Activated CD8-positive, alpha-beta memory T cell treated with anti-CD3 and anti-CD28 coated beads, Interleukin-2, amount 50 U/mL, for 1 hour (primary cell): ENCODE measurements around the gene SYNE2.
"Not testable (repeated sequence)": the region's sequence is repeated elsewhere in the genome, so short reads cannot be mapped to it uniquely, and the experiment has no call there.

Experiments used
- DNase-seq: peaks from one replicate; pipeline ENCODE4 v3.0.0-alpha.2; 2020; ENCODE audit errors: extremely low read depth

Gene SYNE2

DNA sequence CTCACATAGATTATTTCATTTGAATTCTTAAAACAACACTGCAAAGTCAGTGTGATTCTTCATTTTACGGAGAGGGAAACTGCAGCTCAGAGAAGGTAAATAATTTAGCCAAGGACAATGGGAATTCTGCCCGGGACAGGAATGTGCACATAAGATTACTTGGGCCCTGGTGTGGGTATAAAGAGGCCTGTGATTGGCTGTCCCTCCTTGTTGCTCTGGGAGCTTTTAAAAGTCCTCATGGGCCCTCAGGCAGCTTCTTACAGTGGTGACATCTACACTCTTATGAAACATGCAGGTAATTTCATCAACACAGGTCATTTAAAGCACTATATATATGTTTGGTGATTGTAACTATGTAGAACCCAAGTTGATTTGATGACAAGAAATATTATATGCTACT is 341.0 kb downstream of the SYNE2 start:
- DNase-seq, result no peak

DNA sequence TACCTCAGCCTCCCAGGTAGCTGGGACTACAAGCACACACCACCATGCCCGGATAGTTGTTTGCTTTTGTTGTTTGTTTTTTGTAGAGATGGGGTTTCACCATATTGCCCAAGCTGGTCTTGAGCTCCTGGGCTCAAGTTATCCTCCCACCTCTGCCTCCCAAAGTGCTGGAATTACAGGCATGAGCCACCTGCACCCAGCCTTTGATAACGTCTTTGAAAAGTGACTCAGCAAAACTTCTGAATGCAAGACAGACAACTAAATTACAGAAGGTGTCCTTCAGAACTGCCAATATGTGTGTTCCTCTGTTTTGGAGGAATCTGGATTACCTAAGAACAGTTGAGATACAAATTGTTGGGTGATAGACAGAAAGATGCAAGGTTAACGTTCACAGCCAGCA is 341.6 kb downstream of the SYNE2 start:
- DNase-seq, result no peak

DNA sequence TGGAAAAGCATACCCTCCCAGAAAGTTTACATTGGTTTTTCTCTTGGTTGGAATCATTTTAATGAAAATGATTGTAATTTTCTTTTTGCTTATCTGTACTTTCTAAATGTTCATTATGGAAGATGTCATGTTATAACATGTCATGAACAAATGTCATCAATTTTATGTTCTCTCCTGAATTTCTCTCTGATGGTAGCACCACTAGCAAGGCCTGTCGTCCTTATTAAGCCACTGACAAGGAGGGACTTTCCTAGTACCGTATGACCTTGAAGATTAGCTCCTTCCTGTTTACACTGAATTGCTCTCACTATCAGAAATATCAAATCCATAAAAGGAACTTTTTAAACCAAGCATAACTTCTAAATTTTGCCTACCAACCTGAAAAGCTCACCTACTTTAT is 342.4 kb downstream of the SYNE2 start:
- DNase-seq, result no peak

DNA sequence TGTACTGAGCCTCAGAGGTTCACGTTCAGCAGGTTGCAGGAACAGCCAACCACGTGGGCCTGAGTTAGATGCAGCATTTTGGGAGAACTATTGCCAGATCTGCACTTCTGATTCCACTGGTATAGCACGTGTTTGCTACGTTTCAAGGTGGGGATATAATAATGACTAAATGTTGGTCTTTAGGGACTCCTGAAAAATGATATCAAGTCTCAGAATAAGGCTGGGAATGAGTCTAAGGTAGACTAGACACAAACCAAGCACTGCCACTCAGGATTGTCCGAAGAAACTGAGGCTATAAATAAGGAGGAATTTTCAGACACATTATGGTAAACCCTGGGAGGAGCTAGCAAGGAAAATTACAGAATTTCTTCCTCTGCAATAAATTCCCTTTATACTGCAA is 343.3 kb downstream of the SYNE2 start:
- no peak for DNase-seq

DNA sequence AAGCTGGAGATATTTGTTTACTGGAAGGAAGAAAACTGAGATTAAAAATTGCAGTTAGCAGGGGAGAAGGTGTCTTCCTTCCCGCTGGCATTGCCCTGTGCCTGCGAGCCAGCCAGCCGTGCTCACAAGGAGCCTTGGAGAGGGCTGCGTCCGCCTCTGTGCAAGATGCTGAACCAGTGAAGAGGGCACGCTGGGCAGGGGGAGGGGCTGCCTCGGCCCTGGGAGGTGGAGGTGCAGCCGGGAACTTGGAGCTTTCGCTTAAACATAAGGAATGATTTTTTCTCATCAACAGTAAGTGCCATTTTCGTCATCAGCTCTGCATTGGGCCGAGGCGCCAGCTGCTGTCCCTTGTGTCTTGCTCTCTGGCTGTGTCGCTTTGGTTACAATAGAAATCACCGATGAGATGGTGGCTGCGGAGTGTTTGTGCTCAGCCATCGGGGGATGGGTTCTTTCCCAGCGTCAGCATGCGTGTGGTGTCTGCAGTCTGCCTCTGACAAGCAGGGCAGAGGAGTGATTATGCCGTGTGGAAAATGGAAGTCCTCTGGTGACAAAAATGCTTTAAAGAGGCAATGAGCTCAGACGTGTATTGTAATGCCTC is 344.1 kb downstream of the SYNE2 start:
- DNase-seq, result no peak

DNA sequence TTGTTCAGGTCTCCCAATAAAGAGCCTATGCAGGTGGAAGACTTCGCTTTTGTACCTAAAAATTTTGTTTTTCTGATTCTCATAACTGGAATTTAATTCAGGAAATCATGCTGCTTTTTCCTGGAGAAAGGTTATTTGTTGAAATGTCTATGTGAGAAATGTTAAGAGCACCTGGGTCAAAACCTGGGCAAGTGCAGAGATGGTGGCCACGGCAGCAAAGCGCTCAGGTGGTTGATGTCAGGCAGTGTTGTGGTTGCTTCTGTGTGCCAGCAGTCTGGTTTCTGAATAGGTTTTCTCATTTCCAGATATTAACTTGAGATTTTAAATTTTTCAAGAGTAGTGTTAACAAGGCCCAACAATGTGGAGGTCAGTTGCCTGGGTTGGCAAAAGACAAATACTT is 345.2 kb downstream of the SYNE2 start:
- DNase-seq, result no peak

DNA sequence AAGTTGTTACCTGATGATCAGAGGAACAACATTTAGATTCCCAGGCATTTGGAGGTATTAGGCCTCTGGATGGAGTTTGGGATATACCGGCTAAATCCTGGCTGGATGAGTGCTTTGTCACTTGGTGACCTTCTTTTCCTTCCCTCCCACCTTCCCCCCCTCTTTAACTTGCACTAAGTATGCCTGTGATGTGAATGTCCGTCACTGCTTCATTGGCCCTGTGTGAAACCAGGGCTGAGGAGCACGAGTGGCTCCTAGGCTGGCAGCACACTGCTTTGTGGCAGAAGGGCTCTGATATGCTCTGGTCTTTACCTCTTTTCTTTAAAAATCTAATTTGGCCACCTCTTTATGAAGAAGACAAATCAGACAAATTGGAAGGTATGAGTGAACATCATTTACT is 345.7 kb downstream of the SYNE2 start:
- DNase-seq, result no peak

DNA sequence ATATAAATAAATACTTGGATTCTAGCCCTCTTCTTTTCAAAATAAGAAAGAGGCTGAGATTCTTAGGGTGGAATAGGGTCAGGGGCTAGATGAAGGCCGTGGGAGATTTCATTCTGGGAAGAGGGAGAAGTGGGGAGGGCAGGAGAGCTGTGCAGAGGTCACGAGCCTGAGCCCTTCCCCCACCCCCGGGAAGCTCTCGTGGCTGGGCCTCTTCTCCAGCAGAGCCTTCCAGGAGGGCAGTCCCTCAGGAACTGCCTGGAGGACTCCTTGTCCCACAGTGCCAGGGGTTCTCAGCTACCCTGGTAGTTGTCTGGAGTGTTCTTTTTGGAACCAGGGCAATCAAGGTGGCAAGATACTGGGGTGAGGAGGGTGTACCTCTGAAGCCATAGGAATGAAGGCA is 347.4 kb downstream of the SYNE2 start:
- DNase-seq, result no peak

DNA sequence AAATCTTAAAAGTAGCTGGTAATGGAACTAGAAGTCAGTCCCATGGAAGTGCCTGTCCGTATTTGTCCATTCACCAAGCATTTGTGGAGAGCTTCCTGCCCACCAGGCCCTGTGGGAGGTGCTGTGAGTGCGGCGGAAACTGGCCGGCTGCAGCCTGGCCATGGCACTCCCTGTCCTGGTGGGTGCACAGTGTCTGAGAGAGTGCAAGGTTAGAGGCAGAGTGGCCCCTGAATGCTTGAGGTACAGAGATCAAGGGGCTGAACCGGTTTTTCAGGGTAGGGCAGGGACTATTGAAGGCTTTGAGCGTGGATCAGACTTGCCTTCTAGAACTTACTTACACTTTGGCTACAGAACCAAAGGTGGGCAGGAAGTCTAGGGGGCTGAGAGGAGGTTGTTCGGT is 348.5 kb downstream of the SYNE2 start:
- no peak for DNase-seq

DNA sequence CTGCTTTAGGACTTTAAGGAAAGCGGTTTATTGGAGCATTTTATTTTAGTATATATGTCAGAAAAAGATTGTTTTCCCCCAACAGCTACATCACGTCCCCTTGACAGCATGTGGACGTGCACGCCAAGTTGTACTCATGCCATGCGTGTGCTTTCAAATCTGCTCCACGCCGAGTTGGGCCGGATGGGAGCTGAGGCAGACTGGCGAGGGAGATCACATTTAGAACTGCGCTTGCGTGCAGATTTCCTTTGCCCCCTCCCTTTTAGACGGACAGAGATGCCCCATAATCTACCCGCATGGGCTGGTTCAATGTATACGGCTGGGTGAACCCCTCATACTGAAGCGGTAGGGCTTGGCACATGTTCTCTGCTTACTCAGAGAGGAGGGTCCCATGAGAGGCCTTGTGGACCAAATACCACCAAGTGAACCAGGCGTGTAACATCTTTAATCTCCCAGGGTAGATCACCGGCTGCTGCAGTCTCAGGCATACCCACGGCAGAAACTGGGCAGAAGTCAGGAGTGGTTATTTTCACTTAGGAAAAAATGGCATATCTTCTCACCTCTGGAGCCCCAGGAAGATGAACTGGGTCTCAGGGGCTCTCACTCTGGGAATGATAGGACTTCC is 349.2 kb downstream of the SYNE2 start:
- no peak for DNase-seq

DNA sequence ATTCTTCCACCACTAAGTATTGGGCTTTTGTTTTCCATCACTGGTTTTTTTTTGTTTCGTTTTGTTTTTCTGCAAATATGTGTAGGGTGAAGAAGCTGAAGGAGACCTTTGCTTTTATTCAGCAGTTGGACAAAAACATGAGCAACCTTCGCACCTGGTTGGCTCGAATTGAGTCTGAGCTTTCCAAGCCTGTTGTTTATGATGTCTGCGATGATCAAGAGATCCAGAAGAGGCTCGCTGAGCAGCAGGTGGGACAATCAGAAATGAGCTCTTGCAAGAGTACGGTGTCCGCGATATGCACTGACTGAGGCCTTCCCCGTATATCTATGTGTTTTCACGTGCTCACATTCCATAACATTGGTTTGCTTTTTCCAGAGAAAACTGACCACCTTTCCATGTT is 349.9 kb downstream of the SYNE2 start:
- DNase-seq, result no peak

DNA sequence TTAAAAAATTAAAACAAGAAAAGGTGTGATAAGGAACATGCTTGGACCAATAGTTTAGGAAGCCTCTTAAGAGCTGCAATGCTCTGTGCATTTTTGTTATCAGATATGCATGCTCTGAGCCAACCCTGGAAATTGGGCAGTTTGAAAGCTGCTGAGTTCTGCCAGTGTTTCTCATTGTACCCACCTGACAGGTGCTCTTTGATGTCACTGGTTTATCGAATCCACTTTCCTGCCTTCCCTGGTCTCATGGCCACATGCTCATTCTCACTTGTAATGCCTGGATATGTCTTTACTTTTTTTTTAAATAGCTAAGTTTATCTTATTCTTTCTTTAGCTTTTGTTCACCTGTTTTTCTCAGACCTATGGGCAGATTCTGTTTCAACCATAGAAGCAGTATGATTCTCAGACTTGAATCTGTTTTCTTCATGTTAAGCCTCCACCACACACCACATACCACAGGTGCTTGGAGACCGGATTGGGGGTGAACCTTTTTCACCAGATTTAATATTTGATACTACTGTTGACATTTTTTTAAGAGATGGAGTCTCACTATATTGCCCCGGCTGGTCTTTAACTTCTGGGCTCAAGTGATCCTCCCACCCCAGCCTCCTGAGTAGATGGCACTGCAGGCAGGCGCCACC is 350.7 kb downstream of the SYNE2 start:
- no peak for DNase-seq

DNA sequence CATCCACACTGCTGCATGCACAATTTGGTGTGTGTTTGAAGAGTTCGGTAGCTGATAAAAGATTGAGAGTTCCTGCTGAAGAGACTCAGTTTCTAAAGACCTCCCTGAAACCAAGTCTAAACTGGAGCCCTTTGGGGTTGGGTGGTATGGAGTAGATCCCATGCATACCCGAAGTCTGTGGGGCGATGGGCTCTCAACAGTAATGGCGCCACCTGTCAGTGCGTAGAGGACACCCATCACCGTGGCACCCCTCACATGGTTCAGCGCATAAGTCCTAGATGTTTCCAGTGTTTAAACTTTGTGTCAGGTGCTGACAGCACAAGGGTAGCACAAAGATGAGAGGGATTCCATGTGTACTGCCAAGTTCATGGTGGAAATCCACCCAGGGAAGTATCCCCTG is 355.5 kb downstream of the SYNE2 start:
- DNase-seq, result no peak

DNA sequence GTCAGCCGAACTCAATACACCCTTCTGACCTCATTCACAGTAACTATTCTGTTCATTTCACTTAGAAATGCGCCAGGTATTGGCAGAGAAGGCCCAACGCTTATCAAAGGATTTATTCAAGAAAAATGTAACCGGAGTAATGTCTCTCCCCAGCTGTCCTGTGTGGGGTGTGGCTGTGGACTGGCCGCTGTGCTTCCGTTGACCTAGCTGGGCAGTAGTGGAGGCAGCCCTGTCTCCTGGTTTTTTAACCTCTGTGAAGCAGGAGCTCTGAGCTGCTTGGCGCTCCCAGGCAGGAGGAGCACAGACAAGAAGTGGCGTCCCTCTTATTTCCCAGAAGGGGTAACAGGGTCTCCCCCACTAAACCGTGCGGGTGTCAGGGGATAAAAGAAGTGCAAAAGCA is 356.2 kb downstream of the SYNE2 start:
- DNase-seq, result no peak

DNA sequence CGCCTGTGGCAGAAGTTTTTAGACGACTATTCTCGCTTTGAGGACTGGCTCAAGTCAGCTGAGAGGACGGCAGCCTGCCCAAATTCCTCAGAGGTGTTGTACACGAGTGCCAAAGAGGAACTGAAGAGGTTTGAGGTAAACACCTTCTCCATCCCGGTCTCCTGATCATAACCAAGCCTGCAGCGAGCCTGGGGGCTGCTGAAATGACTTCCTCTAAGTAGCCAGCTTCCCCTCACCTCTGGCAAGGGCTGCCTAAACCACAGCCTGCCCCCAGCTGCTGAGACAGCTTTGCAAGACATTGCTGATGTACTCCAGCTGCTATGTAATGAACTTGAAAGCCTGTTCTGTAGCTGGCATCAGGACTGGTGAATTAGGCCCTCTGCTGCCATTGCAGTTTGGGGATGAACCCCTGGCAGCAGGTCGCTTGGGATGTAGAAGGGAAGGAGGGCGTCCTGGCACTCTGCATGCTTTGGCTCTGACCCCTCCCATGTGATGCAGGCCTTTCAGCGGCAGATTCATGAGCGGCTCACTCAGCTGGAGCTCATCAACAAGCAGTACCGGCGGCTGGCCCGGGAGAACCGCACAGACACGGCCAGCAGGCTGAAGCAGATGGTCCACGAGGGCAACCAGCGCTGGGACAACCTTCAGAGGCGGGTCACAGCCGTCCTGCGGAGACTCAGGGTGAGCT is 356.8 kb downstream of the SYNE2 start:
- no peak for DNase-seq

DNA sequence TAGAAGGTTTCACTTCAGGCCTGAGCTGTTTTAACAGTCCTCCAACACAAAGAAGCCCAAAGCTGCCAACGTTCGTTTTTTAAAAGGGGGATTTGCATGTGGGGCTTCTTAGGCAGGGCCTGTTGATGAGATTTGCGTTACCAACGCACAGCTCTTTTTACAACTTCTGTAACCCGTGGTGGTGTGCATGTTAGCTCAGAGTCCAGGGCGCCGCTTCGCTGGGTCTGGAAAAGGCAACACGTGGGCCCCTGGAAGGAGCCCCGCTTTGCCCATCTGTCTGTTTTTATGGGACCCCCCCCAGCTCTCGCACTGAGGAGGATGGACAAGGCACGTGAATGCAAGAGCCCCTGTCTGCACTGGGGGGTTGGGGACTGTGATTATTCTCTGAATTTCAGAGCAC is 357.4 kb downstream of the SYNE2 start:
- no peak for DNase-seq

DNA sequence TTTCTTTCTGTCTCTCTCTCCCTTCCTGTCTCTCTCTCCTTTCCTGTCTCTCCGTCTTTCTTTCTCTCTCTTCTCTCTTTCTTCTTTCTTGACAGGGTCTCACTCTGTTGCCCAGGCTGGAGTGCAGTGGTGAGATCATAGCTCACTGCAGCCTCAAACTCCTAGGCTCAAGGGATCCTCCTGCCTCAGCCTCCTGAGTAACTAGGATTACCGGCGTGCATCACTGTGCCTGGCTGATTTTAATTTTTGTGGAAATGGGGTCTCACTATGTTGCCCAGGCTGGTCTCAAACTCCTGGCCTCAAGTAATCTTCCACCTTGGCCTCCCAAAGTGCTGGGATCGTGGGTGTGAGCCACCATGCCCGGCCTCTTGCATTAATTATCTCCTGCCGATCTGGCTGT is 358.1 kb downstream of the SYNE2 start:
- not testable (repeated sequence) for DNase-seq

DNA sequence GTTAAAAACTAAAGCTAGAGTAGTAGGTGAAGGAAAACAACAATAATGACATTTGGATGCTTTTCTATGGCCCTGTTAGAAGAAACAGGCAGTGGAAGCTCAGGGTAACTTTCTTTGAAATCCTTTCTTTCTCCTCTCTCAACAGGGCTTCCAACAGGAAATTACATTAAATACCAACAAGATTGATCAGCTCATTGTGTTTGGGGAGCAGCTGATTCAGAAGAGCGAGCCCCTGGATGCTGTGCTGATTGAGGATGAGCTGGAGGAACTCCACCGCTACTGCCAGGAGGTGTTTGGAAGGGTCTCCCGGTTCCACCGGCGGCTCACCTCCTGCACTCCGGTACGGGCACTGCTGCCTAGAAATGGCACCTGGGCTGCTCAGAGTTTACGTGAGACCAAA is 359.9 kb downstream of the SYNE2 start:
- no peak for DNase-seq

DNA sequence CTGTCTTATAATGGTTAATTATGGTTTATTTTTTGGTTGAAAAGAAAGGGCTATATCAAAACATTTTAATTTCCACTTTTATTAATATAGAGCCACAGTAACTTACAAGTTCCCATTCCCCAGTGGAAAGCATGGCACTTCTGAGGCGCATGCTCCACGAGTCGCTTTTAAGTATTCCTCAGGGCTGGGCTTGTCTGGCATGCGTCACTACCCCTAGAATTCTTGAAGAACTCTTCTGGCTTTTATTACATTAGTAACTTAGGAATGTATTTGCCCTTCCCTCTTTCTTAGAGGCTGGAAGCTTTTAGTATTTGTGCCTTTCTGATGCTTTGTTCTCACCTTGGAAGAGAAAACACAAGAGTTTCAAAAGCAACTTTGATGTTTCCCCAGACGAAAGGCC is 360.3 kb downstream of the SYNE2 start:
- no peak for DNase-seq

DNA sequence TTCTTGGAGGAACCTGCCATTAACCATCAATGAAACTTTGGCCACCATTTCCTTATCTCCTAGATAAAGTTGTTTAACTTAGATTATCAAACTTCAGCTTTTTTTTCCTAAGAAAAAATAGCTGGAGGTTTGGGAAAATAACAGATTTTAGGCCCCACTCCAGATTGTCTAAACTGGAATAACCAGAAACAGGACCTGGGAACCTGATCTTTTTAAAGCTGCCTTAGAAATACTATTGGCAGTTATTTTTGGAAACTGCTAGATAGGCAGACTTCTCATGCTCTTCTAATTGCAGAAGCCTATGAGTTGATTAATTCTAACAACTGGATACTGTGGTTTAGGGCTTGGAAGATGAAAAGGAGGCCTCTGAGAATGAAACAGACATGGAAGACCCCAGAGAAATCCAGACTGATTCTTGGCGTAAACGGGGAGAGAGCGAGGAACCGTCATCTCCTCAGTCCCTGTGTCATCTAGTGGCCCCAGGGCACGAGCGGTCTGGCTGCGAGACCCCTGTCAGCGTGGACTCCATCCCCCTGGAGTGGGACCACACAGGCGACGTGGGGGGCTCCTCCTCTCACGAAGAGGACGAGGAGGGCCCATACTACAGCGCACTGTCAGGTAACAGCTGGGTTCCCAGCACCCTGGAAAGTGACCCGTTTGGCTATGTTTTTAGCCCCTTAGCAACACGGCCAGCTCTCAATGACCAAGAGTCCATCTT is 361.2 kb downstream of the SYNE2 start:
- DNase-seq, result no peak

DNA sequence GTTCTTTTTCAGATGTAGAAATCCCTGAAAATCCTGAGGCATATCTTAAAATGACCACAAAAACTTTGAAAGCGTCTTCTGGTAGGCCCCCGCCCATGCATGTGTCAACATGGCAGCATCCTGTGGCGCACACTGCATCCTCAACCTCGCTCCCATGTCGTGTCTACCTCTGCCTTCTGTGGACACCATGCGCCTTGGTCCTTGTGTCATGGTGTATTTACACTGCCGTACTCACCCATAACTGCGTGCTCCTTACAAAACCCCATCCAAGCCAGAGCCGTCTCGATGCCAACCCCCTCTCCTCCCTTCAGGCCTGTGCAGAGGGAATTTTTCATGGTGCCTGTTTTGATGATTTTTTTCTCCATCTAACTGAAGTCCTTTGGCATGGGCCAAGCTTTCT is 362.5 kb downstream of the SYNE2 start:
- no peak for DNase-seq

DNA sequence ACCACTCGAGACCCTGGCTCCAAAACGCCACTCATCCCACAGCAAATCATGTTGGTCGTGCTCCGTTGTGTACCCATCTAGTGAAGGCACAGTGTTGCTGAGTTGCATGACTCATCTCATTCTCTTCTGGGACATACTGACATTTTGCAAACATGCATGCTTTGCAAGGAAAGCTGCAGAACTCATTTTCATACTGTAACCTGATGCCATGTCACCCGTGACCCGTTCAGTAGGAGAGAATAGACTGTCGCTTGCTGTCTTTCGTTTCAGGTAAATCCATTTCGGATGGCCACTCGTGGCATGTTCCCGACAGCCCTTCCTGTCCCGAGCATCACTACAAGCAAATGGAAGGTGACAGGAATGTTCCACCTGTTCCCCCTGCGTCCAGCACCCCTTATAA is 363.2 kb downstream of the SYNE2 start:
- no peak for DNase-seq
